Neural cell (in vitro differentiated cells): ENCODE measurements around the gene SPTLC2.

ENCODE experiments used
- CTCF ChIP-seq: fragments of 450-650 bp; IDR thresholded peaks from 2 replicates; pipeline ENCODE4 v1.5.1; 2014; ENCODE audit warnings: antibody characterized with exemption, mild to moderate bottlenecking, moderate library complexity; ENCODE audit not compliant: poor library complexity, severe bottlenecking
- EP300 ChIP-seq: fragments of 450-650 bp; conservative IDR thresholded peaks from 2 replicates; pipeline ENCODE4 v1.6.1; 2014; ENCODE audit warnings: antibody characterized with exemption, mild to moderate bottlenecking, moderate library complexity; ENCODE audit not compliant: poor library complexity, severe bottlenecking
- EZH2 ChIP-seq: fragments of 200-600, 300-800 bp; shearing (Covaris generic), sonication (generic); IDR thresholded peaks from 2 replicates; pipeline ENCODE4 v1.6.1; 2014; ENCODE audit warnings: antibody characterized with exemption, low read length, borderline replicate concordance, mild to moderate bottlenecking; ENCODE audit not compliant: insufficient read depth, poor library complexity, severe bottlenecking
- POLR2AphosphoS5 ChIP-seq: IDR thresholded peaks from 2 replicates; pipeline ENCODE4 v1.6.1; 2012
- REST ChIP-seq: IDR thresholded peaks from 2 replicates; pipeline ENCODE4 v1.6.1; 2012; ENCODE audit warnings: borderline replicate concordance
- SMC3 ChIP-seq: fragments of 450-650 bp; conservative IDR thresholded peaks from 2 replicates; pipeline ENCODE4 v1.6.1; 2014; ENCODE audit warnings: antibody characterized with exemption, mild to moderate bottlenecking, moderate library complexity; ENCODE audit not compliant: poor library complexity
- TAF1 ChIP-seq: IDR thresholded peaks from 2 replicates; pipeline ENCODE4 v1.6.1; 2012; ENCODE audit warnings: low read depth

- TF ChIP-seq CTCF (peak; percentile 75), REST (no peak), TAF1 (no peak), EP300 (no peak), EZH2 (no peak), POLR2AphosphoS5 (no peak), SMC3 (peak; percentile 70)
Observed at GRCh38 chr14:77459072-77459723, 157.2 kb downstream of the SPTLC2 start.
